ENCODE data around the gene DUSP7.
A peak's percentile ranks its signal among the peaks of the same experiment; 100 is the strongest.

The DUSP7 gene

DNA sequence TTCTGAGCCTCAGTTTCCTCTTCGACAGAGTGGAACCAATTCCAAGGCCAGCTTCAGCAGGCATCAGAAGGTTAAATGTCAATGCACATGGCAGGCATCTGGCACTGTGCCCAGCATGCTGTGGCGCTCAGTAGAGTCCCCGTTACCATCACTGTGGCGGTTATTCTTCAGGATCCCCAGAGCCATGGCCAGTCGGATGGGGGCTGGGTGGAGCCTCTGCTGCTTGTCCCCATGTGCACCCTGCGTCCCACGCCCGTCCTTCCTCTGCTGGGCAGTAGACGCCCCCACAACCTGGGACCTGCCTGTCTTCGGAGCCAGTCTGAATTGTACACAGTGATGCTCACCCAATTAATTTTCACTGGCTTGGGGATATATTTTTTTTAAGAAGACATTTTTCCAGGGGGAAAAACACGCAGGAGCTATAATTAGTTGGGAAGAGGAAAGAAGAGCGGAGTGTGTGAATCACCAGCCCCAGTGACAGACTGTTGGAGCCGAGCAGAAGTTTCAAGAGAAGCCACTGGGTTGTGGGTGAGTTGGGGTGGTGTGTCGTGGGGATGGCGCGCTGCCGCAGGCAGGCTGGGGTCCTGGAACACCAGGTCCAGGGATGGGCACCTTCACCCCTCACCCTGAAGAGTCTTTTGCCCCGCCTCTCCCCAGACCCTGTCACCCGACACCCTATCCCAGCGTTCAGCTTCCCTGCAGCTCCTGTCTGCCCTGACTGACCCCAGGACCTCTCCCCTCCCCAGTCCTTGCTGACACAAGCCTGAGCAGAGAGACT lies 33.9 kb downstream of the DUSP7 start:
- CTCF ChIA-PET, result interaction anchor here (0.5 to 1.2 kb wide), 2 partner anchors 21 to 48 kb away, joined by 3 to 4 read pairs; no protein-coding TSS in a partner anchor
- TF ChIP-seq ZNF776 (tag by site-specific recombination; IDR thresholded peaks at IDR 0.05; ENCODE audit: borderline replicate concordance) (no peak), ZNF214 (tag by site-specific recombination; IDR thresholded peaks at IDR 0.05; ENCODE audit: borderline replicate concordance) (no peak), ZSCAN16 (tag by site-specific recombination; IDR thresholded peaks at IDR 0.05) (no peak), ZBTB8A (tag by site-specific recombination; IDR thresholded peaks at IDR 0.05) (0 out of 2 replicates have a peak, but pooled peaks have one; percentile 4), ZNF624 (tag by site-specific recombination; IDR thresholded peaks at IDR 0.05) (no peak), ZNF610 (tag by site-specific recombination; IDR thresholded peaks at IDR 0.05; ENCODE audit: borderline replicate concordance) (peak; percentile 83; the same call in 1 of the 2 replicates)
- TF ChIP-seq, protein P1, sequence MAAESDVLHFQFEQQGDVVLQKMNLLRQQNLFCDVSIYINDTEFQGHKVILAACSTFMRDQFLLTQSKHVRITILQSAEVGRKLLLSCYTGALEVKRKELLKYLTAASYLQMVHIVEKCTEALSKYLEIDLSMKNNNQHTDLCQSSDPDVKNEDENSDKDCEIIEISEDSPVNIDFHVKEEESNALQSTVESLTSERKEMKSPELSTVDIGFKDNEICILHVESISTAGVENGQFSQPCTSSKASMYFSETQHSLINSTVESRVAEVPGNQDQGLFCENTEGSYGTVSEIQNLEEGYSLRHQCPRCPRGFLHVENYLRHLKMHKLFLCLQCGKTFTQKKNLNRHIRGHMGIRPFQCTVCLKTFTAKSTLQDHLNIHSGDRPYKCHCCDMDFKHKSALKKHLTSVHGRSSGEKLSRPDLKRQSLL (tag by site-specific recombination; IDR thresholded peaks at IDR 0.05), result no peak
- H3K4me3 ChIP-seq (ENCODE audit: low read depth, low read length), result no peak overlapping the region
- POLR2A ChIA-PET, result interaction anchor here (0.9 to 1.3 kb wide), 2 partner anchors 24 to 30 kb away, joined by 3 read pairs; no protein-coding TSS in a partner anchor
- H3K27ac ChIP-seq (ENCODE audit: extremely low read depth, low read depth, low read length), result 0 out of 2 replicates have a peak overlapping the region, but pooled peaks have one; percentile 24
- peaks cover 5% of the 10 kb centered on the region for H3K4me1 ChIP-seq (ENCODE audit: control insufficient read depth, insufficient read depth, low read length)
- H3K36me3 ChIP-seq (ENCODE audit: control insufficient read depth in 2 of 2, insufficient read depth in 1 of 2, low read length in 2 of 2), result no peaks in the 10 kb centered on the region
- H3K9me3 ChIP-seq (ENCODE audit: control insufficient read depth, insufficient read depth, low read depth, low read length), result no peaks in the 10 kb centered on the region

DNA sequence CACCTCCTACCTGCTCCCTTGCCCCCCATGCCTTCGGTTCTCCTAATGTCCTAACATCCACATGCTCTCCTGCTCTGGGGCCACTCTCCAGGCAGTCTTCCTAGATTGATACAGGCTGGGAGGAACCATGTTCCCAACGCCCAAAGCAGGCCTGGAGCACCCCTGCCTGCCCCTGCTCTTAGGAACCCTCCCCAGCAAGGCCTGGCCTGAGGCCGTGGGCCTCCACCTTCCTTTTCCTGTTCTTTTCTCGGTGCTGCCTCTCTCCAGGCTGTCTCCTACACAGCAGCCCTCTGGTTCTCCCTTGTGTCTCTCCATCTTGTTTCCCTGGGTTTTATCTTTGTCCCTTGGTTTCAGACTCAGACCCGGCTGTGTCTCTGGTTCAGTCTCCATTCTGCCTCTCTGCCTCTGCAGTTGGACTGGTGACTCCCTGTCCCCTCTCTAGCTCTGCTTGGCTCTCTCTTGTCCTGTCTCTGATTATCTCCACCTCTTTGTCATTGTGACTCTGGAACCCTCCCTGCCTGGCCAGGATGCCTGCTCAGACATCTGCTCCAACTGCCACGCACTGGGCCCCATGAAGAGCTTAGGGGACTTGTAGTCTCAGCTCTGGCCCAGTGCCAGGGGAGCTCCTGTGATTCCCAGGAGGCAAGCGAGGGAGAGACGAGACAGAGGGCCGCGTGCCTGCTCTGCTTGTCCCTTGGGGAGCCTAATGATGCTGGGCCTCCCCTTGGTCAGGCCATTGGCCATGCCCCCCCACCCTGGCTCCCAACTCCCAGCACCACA lies 34.7 kb downstream of the DUSP7 start:
- Histone ChIP-seq H3K36me3 (ENCODE audit: control insufficient read depth in 2 of 2, insufficient read depth in 1 of 2, low read length in 2 of 2) (no peaks in the 10 kb centered on the region), H3K27ac (ENCODE audit: extremely low read depth, low read depth, low read length) (0 out of 2 replicates have a peak overlapping the region, but pooled peaks have one; percentile 24), H3K4me3 (ENCODE audit: low read depth, low read length) (no peak overlapping the region), H3K4me1 (ENCODE audit: control insufficient read depth, insufficient read depth, low read length) (peaks cover 5% of the 10 kb centered on the region), H3K9me3 (ENCODE audit: control insufficient read depth, insufficient read depth, low read depth, low read length) (no peaks in the 10 kb centered on the region)
- POLR2A ChIA-PET, result interaction anchor here (0.9 to 1.3 kb wide), 2 partner anchors 25 to 29 kb away, joined by 3 read pairs; no protein-coding TSS in a partner anchor
- CTCF ChIA-PET, result no interaction called here
- TF ChIP-seq ZIC2 (tag by site-specific recombination; IDR thresholded peaks at IDR 0.05) (peak; percentile 57), ZNF138 (tag by site-specific recombination; IDR thresholded peaks at IDR 0.05; ENCODE audit: borderline replicate concordance) (no peak), EGR2 (tag by site-specific recombination; IDR thresholded peaks at IDR 0.05; ENCODE audit: low read depth) (no peak), ZNF76 (tag by site-specific recombination; IDR thresholded peaks at IDR 0.05; ENCODE audit: borderline replicate concordance, low read depth) (no peak), ZBTB21 (tag by site-specific recombination; IDR thresholded peaks at IDR 0.05) (no peak), ZFHX2 (tag by site-specific recombination; conservative IDR thresholded peaks at IDR 0.05) (no peak), ZNF37A (tag by site-specific recombination; IDR thresholded peaks at IDR 0.05) (no peak), SCRT1 (tag by site-specific recombination; IDR thresholded peaks at IDR 0.05; ENCODE audit: borderline replicate concordance) (no peak), ZNF747 (tag by site-specific recombination; IDR thresholded peaks at IDR 0.05) (no peak), GFI1B (tag by site-specific recombination; IDR thresholded peaks at IDR 0.05) (no peak), ZBTB48 (tag by site-specific recombination; IDR thresholded peaks at IDR 0.05) (peak; percentile 45; the same call in 1 of the 2 replicates)
- TF ChIP-seq, protein P2, sequence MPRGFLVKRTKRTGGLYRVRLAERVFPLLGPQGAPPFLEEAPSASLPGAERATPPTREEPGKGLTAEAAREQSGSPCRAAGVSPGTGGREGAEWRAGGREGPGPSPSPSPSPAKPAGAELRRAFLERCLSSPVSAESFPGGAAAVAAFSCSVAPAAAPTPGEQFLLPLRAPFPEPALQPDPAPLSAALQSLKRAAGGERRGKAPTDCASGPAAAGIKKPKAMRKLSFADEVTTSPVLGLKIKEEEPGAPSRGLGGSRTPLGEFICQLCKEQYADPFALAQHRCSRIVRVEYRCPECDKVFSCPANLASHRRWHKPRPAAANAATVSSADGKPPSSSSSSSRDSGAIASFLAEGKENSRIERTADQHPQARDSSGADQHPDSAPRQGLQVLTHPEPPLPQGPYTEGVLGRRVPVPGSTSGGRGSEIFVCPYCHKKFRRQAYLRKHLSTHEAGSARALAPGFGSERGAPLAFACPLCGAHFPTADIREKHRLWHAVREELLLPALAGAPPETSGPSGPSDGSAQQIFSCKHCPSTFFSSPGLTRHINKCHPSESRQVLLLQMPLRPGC (tag by site-specific recombination; IDR thresholded peaks at IDR 0.05), result no peak
- TF ChIP-seq, protein P3, sequence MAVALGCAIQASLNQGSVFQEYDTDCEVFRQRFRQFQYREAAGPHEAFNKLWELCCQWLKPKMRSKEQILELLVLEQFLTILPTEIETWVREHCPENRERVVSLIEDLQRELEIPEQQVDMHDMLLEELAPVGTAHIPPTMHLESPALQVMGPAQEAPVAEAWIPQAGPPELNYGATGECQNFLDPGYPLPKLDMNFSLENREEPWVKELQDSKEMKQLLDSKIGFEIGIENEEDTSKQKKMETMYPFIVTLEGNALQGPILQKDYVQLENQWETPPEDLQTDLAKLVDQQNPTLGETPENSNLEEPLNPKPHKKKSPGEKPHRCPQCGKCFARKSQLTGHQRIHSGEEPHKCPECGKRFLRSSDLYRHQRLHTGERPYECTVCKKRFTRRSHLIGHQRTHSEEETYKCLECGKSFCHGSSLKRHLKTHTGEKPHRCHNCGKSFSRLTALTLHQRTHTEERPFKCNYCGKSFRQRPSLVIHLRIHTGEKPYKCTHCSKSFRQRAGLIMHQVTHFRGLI (tag by site-specific recombination; IDR thresholded peaks at IDR 0.05), result no peak
- TF ChIP-seq, protein P4, sequence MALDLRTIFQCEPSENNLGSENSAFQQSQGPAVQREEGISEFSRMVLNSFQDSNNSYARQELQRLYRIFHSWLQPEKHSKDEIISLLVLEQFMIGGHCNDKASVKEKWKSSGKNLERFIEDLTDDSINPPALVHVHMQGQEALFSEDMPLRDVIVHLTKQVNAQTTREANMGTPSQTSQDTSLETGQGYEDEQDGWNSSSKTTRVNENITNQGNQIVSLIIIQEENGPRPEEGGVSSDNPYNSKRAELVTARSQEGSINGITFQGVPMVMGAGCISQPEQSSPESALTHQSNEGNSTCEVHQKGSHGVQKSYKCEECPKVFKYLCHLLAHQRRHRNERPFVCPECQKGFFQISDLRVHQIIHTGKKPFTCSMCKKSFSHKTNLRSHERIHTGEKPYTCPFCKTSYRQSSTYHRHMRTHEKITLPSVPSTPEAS (tag by site-specific recombination; IDR thresholded peaks at IDR 0.05), result no peak
- TF ChIP-seq, protein P5, sequence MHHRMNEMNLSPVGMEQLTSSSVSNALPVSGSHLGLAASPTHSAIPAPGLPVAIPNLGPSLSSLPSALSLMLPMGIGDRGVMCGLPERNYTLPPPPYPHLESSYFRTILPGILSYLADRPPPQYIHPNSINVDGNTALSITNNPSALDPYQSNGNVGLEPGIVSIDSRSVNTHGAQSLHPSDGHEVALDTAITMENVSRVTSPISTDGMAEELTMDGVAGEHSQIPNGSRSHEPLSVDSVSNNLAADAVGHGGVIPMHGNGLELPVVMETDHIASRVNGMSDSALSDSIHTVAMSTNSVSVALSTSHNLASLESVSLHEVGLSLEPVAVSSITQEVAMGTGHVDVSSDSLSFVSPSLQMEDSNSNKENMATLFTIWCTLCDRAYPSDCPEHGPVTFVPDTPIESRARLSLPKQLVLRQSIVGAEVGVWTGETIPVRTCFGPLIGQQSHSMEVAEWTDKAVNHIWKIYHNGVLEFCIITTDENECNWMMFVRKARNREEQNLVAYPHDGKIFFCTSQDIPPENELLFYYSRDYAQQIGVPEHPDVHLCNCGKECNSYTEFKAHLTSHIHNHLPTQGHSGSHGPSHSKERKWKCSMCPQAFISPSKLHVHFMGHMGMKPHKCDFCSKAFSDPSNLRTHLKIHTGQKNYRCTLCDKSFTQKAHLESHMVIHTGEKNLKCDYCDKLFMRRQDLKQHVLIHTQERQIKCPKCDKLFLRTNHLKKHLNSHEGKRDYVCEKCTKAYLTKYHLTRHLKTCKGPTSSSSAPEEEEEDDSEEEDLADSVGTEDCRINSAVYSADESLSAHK (tag by site-specific recombination; IDR thresholded peaks at IDR 0.05), result no peak
- TF ChIP-seq, protein P6, sequence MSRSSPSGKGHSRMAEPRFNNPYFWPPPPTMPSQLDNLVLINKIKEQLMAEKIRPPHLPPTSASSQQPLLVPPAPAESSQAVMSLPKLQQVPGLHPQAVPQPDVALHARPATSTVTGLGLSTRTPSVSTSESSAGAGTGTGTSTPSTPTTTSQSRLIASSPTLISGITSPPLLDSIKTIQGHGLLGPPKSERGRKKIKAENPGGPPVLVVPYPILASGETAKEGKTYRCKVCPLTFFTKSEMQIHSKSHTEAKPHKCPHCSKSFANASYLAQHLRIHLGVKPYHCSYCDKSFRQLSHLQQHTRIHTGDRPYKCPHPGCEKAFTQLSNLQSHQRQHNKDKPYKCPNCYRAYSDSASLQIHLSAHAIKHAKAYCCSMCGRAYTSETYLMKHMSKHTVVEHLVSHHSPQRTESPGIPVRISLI (tag by site-specific recombination; IDR thresholded peaks at IDR 0.05), result no peak

Data from HEK293 (cell line).